ENCODE data around the gene NUP210. TPM values are rescaled to one million over a fixed set of nuclear protein-coding genes. Genes with fewer than 3 reads are reported as not detected.
"Not testable (repeated sequence)": the region's sequence is repeated elsewhere in the genome, so short reads cannot be mapped to it uniquely, and the experiment has no call there.

The NUP210 gene
- total and polyA plus RNA-seq, 5 experiments from 2014 or later = 37.3 to 150 (median 82.7) TPM

- Mint-ChIP-seq H3K27ac (no peak overlapping the region), H3K4me1 (peaks cover 0 to 18% (median 16%) of the 10 kb centered on the region in 4 donors), H3K4me3 (no peak overlapping the region), H3K36me3 (no peaks in the 10 kb centered on the region), H3K9me3 (no peaks in the 10 kb centered on the region), H3K27me3 (no peaks in the 10 kb centered on the region)
- POLR2A ChIA-PET = no interaction called here
- no peak for ATAC-seq
- DNase-seq = no peak
Measured at GRCh38 chr3:13455644-13456043, 35.5 kb upstream of the NUP210 start.

DNA sequence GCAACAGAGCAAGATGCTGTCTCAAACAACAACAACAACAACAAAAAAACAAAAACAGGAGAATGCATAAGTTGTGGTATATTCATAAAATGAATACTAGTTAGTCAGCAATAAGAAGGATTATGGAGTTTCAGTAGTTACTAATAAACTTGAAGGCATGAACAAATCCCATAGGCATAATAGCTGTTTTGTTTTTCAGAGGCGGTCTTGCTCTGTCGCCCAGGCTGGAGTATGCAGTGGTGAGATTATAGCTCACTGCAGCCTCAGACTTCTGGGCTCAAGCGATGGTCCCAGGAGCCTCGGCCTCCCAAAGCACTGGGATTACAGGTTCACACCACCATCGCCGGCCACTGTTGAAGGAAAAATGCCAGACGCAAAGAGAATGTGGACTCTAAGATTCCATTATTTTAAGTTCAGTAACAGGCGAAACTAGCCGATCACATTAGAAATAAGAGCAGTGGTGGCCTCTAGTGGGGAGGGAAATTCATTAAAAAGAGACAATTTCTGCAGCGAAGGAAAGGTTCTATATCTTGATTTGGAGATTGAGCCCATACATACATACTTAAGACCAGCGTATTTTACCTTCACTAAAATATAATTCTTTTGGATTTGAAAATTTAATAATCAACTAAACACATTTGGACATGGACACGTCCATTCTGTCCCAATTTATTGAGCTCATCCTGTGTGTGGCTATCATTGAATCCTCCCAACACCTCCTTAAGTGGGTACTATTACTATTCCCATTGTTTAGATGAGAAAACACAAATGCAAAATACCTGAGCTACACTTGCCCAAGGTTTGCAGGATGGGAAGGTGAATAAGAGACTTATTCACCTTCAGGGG is 32.6 kb upstream of the NUP210 start:
- Mint-ChIP-seq H3K4me1 (peaks cover 0 to 27% (median 18%) of the 10 kb centered on the region in 4 donors), H3K4me3 (peak overlapping the region; percentile 85 to 99 (median 96)), H3K9me3 (no peaks in the 10 kb centered on the region), H3K36me3 (no peaks in the 10 kb centered on the region), H3K27me3 (no peaks in the 10 kb centered on the region), H3K27ac (peak overlapping the region; percentile 85 to 97 (median 94))
- DNase-seq (peak in 8 of 10 donors; percentile 25 to 70 (median 60)), ATAC-seq (peak; percentile 24 to 28)
- POLR2A ChIA-PET = interaction anchor here (0.8 to 4.2 kb wide), 21 partner anchors 10 to 442 kb away, joined by 3 to 68 read pairs (median 5); partner anchors contain the start of genes HDAC11 and NUP210

GRCh38 chr3:13451301-13451673 is 31.2 kb upstream of the NUP210 start:
- peaks cover 0 to 27% (median 18%) of the 10 kb centered on the region in 4 donors for H3K4me1 Mint-ChIP-seq
- ATAC-seq (peak; percentile 11 to 19), DNase-seq (peak in 1 of 10 donors; percentile 19)
- POLR2A ChIA-PET = interaction anchor here (0.7 to 4.2 kb wide), 14 partner anchors 9 to 440 kb away, joined by 3 to 68 read pairs (median 6); partner anchors contain the start of genes HDAC11 and NUP210
- peak overlapping the region; percentile 85 to 97 (median 94) for H3K27ac Mint-ChIP-seq
- no peaks in the 10 kb centered on the region for H3K36me3 Mint-ChIP-seq
- H3K4me3 Mint-ChIP-seq = peak overlapping the region; percentile 85 to 99 (median 96)
- no peaks in the 10 kb centered on the region for H3K27me3 Mint-ChIP-seq
- no peaks in the 10 kb centered on the region for H3K9me3 Mint-ChIP-seq

- H3K4me3 Mint-ChIP-seq, H3K4me1 Mint-ChIP-seq, H3K27ac Mint-ChIP-seq, DNase-seq, H3K27me3 Mint-ChIP-seq, H3K9me3 Mint-ChIP-seq, H3K36me3 Mint-ChIP-seq, ATAC-seq: not testable (repeated sequence)
- POLR2A ChIA-PET = interaction anchor here (0.8 kb wide), 1 partner anchor 9 kb away, joined by 5 read pairs; no protein-coding TSS in a partner anchor
Measured at GRCh38 chr3:13442882-13443281, 22.8 kb upstream of the NUP210 start.

- Mint-ChIP-seq H3K4me3 (no peak overlapping the region), H3K4me1 (peaks cover 0 to 6% (median 0%) of the 10 kb centered on the region in 4 donors), H3K9me3 (no peaks in the 10 kb centered on the region), H3K36me3 (no peaks in the 10 kb centered on the region), H3K27ac (peak overlapping the region in 1 of 10 donors; percentile 69), H3K27me3 (no peaks in the 10 kb centered on the region)
- ATAC-seq (no peak), DNase-seq (no peak)
- POLR2A ChIA-PET = no interaction called here
Measured at GRCh38 chr3:13440204-13440817, 20.2 kb upstream of the NUP210 start.

GRCh38 chr3:13436213-13436612 is 16.1 kb upstream of the NUP210 start:
- H3K4me1 Mint-ChIP-seq, H3K27me3 Mint-ChIP-seq, H3K4me3 Mint-ChIP-seq, ATAC-seq, H3K9me3 Mint-ChIP-seq, H3K27ac Mint-ChIP-seq, H3K36me3 Mint-ChIP-seq, DNase-seq: not testable (repeated sequence)
- POLR2A ChIA-PET = interaction anchor here (0.7 kb wide), 1 partner anchor 16 kb away, joined by 3 read pairs; the partner anchor contains the start of gene NUP210

DNA sequence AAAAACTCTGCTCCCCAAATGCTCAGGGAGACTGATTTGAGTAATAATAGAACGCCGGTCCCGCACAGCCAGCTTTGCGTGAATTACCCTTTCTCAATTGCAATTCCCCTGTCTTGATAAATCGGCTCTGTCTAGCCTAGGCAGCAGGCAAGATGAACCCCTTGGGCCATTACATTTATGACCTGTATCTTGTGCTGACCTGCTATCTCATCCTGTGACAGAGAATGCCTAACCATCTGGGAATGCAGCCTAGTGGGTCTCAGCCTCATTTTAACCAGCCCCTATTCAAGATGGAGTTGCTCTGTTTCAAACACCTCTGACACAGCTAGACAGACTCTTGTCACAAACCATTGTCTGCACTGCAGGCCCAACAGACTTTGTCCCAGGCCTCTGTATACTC is 13.8 kb upstream of the NUP210 start:
- POLR2A ChIA-PET = interaction anchor here (1.7 kb wide), 1 partner anchor 46 kb away, joined by 3 read pairs; the partner anchor contains the start of gene HDAC11
- H3K27ac Mint-ChIP-seq = peak overlapping the region in 1 of 10 donors; percentile 54
- no peaks in the 10 kb centered on the region for H3K27me3 Mint-ChIP-seq
- DNase-seq = no peak
- ATAC-seq = no peak
- H3K4me1 Mint-ChIP-seq = peaks cover 2 to 13% (median 6%) of the 10 kb centered on the region in 4 donors
- no peaks in the 10 kb centered on the region for H3K36me3 Mint-ChIP-seq
- H3K4me3 Mint-ChIP-seq = no peak overlapping the region
- no peaks in the 10 kb centered on the region for H3K9me3 Mint-ChIP-seq

DNA sequence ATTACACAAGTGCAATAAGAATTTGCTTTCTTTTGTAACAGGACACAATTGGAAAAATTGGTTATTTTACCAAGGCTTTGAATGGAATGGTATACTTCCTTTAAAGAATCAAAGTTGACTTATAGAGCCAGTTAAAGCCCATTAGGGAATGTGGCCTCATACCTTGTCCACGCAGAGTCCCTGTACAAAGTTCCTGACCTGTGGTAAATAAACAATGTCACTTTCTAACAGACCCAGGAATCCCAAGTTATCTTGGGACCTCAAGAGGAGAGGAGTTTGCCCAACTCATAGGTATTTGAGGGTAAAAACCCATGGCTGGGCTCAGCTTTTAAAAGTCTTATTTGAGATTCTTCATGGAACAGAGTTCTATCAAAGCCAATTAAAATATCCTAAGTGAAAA is 12.0 kb upstream of the NUP210 start:
- no peak for ATAC-seq
- no peaks in the 10 kb centered on the region for H3K27me3 Mint-ChIP-seq
- H3K36me3 Mint-ChIP-seq = no peaks in the 10 kb centered on the region
- H3K27ac Mint-ChIP-seq = no peak overlapping the region
- no peaks in the 10 kb centered on the region for H3K9me3 Mint-ChIP-seq
- H3K4me1 Mint-ChIP-seq = peaks cover 7 to 27% (median 16%) of the 10 kb centered on the region in 4 donors
- POLR2A ChIA-PET = interaction anchor here (1.2 to 1.7 kb wide), 2 partner anchors 12 to 48 kb away, joined by 3 to 5 read pairs; partner anchors contain the start of genes HDAC11 and NUP210
- DNase-seq = no peak
- H3K4me3 Mint-ChIP-seq = no peak overlapping the region

DNA sequence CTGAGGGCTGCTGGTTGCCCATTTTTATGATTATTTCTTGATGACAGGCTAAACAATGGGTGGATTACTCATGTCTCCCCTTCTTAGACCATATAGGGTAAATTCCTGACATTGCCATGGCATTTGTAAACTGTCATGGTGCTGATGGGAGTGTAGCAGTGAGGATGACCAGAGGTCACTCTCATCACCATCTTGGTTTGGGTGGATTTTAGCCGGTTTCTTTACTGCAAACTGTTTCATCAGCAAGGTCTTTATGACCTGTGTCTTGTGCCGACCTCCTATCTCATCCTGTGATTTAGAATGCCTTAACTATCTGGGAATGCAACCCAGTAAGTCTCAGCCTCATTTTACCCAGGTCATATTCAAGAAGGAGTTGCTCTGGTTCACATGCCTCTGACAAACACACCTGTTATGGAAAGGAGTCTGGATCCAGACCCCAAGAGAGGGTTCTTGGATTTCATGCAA is 10.3 kb upstream of the NUP210 start:
- POLR2A ChIA-PET = interaction anchor here (0.6 to 2.6 kb wide), 4 partner anchors 10 to 42 kb away, joined by 3 to 27 read pairs (median 6); partner anchors contain the start of gene NUP210
- not testable (repeated sequence) for H3K4me3 Mint-ChIP-seq, ATAC-seq, H3K27me3 Mint-ChIP-seq, DNase-seq, H3K9me3 Mint-ChIP-seq, H3K36me3 Mint-ChIP-seq
- Mint-ChIP-seq H3K27ac (peak overlapping the region in 3 of 10 donors; percentile 27 to 88 (median 29)), H3K4me1 (peaks cover 9 to 32% (median 22%) of the 10 kb centered on the region in 4 donors)

GRCh38 chr3:13429631-13430291 is 9.6 kb upstream of the NUP210 start:
- H3K4me3 Mint-ChIP-seq = peak overlapping the region in 1 of 10 donors; percentile 25
- no peaks in the 10 kb centered on the region for H3K36me3 Mint-ChIP-seq
- no peaks in the 10 kb centered on the region for H3K27me3 Mint-ChIP-seq
- ATAC-seq (no peak), DNase-seq (no peak)
- peak overlapping the region in 6 of 10 donors; percentile 83 to 94 (median 90) for H3K27ac Mint-ChIP-seq
- POLR2A ChIA-PET = interaction anchor here (2.3 to 4.1 kb wide), 3 partner anchors 10 to 22 kb away, joined by 15 to 41 read pairs (median 27); partner anchors contain the start of gene NUP210
- H3K4me1 Mint-ChIP-seq = peaks cover 9 to 39% (median 27%) of the 10 kb centered on the region in 4 donors
- H3K9me3 Mint-ChIP-seq = no peaks in the 10 kb centered on the region

DNA sequence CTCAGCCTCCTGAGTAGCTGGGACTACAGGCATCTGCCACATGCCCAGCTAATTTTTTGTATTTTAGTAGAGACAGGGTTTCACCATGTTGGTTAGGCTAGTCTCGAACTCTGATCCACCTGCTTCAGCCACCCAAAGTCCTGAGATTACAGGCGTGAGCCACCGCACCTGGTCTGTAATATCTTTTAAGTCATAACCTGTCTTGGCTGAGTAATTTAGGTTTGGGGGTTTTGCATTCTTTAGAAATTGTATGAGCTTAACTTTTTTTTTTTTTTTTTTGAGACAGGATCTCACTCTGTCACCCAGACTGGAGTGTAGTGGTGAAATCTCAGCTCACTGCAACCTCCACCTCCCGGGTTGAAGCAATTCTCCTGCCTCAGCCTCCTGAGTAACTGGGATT is 8.6 kb upstream of the NUP210 start:
- H3K27ac Mint-ChIP-seq = peak overlapping the region; percentile 88 to 95 (median 92)
- peak overlapping the region in 7 of 10 donors; percentile 59 to 80 (median 75) for H3K4me3 Mint-ChIP-seq
- not testable (repeated sequence) for DNase-seq, H3K27me3 Mint-ChIP-seq, H3K36me3 Mint-ChIP-seq, ATAC-seq, H3K9me3 Mint-ChIP-seq
- H3K4me1 Mint-ChIP-seq = peaks cover 9 to 47% (median 32%) of the 10 kb centered on the region in 4 donors
- POLR2A ChIA-PET = interaction anchor here (0.6 to 4.6 kb wide), 10 partner anchors 9 to 750 kb away, joined by 3 to 41 read pairs (median 5); partner anchors contain the start of genes LSM3, NUP210 and XPC

Measured in naive thymus-derived CD8-positive, alpha-beta T cell (primary cell).